Measurements from ENCODE around the gene ACP7.

- TF ChIP-seq CTCF (IDR thresholded peaks at IDR 0.05) (no peak), POLR2AphosphoS5 (IDR thresholded peaks at IDR 0.05) (no peak)
These were observed 56.4 kb downstream of the ACP7 start for GRCh38 chr19:39140594-39140993.

All from prostate gland (tissue), 2 donors.